ENCODE measurements around the gene EPYC.

Gene EPYC, protein sequence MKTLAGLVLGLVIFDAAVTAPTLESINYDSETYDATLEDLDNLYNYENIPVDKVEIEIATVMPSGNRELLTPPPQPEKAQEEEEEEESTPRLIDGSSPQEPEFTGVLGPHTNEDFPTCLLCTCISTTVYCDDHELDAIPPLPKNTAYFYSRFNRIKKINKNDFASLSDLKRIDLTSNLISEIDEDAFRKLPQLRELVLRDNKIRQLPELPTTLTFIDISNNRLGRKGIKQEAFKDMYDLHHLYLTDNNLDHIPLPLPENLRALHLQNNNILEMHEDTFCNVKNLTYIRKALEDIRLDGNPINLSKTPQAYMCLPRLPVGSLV
- total RNA-seq, result 0 reads per million in 2 donors

GRCh38 chr12:91004872-91005271 lies at the start of gene EPYC:
Gene EPYC, minus strand, starts transcription at chr12:91004972. Its CDS starts 2,407 bp downstream, at chr12:91002565.
- DNase-seq, result no peak

DNA sequence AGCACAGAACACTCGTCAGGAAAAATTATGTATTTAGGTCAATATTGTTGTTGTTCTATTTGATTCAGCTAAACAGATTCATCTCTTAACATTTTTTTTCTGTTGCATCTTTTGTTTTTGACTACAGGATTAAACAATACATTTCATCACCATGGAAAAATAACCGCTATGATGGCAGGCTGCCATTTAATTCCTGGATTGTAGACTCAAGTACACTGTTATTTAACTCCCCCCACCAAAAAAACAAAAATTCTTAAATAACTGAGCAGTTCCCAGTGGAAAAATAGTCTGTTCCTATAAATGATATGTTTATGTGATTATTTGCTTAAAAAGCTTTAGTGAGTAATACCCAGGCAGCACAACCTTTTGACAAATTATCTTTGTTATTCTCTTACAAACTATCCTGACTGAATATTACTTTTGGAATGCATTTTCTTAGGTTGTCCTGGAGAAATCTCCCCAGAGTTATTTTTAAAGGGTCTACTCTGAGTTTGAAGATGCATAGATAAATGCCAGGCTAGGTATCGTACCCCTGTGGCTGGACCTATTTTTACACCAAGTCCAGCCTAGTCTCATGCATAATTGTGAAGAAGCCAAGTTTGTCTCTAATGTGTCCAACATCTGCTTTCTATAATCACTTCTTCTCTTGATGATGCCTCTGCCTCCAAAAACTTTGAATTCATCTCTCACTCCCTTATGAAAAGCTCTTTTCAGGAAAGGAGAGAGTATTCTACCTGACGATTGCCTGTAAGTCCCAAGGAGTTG lies 49.4 kb upstream of the EPYC start:
- no peak for DNase-seq

GRCh38 chr12:91052026-91052425 lies 47.3 kb upstream of the EPYC start:
- DNase-seq, result no peak

DNA sequence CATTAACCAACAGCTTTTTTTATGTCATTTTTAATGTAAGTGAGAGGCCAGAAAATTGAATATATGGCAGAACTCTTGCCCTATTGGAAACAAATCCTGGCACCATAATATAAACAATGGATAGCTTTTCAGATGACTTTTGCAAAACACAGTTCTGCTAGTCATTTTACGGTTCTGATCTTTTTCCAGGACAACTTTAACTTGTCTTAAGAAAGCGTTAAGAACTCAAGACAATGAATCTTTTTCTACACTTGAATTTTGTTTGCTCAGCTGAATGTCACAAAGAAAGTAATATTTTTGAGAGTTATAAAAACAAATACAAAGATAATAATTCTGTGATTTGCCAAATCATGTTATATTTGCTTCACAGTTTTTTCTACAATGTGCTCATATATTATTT lies 39.8 kb upstream of the EPYC start:
- no peak for DNase-seq

GRCh38 chr12:91043408-91043807 lies 38.6 kb upstream of the EPYC start:
- DNase-seq, result no peak

DNA sequence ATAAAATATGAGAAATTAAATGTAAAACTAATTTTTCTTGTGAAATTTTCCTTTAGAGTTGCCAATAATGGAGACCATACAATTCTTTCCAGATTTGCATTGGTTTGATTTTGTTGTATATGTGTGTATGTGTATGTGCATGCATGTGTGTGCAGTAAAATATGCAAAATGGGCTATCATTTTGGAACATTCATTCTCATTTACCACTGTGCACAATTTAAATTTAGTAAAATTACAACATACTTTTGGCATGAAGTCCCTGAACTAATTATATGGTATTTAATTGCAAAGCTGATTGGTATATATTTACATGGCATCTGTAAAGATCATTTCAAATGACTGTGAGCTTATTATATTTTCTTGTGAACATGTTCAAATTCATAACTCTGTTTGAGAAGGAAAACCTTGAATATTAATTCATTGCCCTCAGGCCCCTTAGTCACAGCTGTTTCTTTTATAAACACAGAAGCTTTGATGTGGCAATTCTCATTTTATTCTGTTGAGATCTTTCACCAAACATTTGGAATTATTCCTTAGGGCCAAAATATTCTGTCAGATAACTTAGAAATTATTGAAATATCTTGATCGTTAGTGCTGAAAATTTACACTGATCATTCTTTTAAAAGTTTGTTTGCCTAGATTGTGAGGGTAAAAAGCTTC lies 35.5 kb upstream of the EPYC start:
- no peak for DNase-seq

DNA sequence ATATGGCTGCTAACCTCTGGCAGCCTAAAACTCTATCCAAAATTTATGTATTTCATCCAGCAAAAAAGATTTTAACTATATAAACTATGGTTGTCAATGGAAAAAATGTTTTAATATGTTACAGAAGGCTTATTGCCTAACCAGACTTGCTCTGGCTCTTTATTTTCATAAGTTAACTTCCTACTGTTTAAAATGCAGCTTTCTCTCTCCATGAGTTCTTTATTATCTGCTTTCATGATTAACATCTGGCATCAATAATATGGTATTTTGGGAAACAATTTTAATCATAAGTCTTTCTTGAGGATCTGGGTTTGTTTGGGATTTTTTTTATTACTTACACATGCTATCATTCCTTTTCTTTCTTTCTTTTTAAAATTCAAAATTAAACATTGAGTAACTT lies 32.5 kb upstream of the EPYC start:
- no peak for DNase-seq

GRCh38 chr12:91033251-91033650 lies 28.5 kb upstream of the EPYC start:
- DNase-seq, result no peak

DNA sequence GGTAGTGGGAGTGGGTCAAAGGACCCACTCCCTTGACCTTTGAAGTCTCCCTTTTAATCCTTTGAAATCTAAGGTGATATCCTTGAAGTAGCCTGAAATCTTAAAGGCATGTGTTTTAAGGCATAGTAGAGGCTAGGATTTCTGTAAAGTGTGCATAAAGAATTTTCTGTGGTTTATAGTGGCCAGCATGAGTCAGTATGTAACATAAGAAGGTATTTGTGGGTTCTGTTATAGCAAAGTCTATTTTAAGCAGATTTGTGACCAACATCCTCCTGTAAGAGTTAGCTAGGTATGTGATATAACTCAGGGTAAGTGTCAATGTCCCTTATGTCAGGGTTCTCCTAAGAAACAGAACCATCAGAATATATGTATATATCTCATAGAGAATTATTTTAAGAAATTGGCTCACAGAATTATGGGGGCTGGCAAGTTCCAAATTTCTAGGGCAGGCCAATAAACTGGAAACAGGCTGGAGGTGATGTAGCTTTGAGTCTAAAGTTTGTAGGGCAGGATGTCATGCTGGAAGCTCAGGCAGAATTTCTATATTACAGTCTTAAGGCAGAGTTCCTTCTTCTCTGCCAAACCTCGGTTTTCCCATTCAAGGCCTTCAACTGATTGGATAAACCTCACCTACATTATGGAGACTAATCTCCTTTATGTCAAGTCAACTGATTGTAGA lies 18.7 kb upstream of the EPYC start:
- DNase-seq, result no peak

GRCh38 chr12:91021076-91021475 lies 16.3 kb upstream of the EPYC start:
- no peak for DNase-seq

GRCh38 chr12:91019455-91019854 lies 14.7 kb upstream of the EPYC start:
- no peak for DNase-seq

- DNase-seq, result no peak
Measured at GRCh38 chr12:91017511-91018263, 12.9 kb upstream of the EPYC start.

DNA sequence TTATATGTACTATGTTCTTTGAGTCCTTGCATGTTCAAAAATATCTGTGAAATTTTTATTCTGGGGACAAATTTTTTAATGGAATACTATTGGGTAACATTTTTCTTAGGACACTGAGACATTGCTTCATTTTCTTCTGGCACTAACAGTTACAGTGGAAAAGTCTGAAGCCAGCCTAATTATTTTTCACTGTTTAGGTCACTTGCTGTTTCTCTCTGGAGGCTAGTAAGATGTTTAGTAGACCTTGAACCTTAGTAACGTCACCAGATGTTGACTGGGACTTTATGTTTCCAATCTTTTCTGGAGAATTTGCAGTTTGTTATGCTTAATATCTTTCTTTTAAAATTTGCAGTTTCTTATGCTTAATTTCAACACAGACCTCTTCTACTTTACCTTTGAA lies 12.3 kb upstream of the EPYC start:
- DNase-seq, result no peak

- no peak for DNase-seq
Measured at GRCh38 chr12:91009319-91009950, 4.7 kb upstream of the EPYC start.

GRCh38 chr12:91007531-91008290 lies 2.9 kb upstream of the EPYC start:
- DNase-seq, result no peak

GRCh38 chr12:91003737-91004136 lies 1.0 kb downstream of the EPYC start:
- DNase-seq, result no peak

GRCh38 chr12:91001306-91001705 lies 3.5 kb downstream of the EPYC start:
- no peak for DNase-seq

DNA sequence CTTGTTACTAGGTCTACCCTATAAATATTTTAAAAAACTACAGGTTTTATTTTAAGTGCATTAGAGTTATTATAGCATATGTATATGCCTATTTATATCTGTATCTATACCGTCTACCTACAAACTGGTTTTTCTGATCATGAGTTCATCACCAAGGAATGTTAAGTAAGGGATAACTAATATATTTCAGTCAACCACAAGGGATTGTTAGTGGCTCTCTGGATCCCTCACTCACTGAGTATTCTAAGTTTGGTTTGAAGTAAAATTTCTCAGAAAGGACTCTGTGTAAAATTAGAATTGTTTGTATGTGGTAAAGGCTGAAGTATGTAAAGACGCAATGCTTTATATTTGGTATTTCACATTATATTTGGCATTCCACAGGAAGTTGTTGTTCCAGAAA lies 4.8 kb downstream of the EPYC start:
- no peak for DNase-seq

GRCh38 chr12:90999527-90999926 lies 5.2 kb downstream of the EPYC start:
- DNase-seq, result no peak

DNA sequence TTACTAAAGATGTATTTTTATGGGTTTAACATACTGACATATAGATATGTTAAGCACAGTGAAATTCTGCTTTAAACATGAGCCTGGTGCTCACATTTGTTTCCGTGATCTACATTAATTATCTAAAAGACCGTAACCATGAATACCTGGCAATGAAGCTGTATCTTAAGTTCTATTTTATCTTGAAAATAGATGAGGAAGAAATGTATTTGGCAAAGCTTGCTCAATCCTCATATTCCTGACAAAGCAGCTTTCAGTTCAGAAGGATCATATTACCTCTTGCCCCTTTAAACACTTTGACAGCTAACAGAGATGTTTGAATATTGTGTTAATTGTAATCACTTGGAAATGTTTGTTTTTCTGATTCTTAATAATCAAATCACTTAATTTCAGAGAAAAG lies 9.8 kb downstream of the EPYC start:
- DNase-seq, result no peak

DNA sequence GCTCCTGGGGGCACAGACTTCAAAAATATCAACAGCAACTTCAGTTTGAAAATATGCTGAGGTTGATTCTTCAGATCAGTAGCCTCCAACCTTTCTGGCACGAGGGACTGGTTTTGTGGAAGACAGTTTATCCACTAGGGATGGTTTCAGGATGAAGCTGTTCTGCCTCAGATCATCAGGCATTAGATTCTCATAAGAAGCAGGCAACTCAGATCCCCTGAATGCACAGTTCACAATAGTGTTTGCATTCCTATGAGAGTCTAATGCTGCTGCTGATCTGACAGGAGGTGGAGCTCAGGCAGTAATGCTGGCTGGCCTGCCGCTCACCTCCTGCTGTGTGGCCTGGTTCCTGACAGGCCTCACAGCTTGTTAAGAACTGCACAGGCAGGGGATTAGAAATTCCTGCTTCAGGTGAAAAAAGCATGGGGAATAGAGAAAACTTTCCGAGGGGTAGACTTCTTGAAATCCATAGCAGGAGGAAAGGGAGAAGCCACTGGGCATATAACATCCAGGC lies 12.8 kb downstream of the EPYC start:
- no peak for DNase-seq
